Measurements from ENCODE around the gene LRRC75A.
"Not testable (repeated sequence)": the region's sequence is repeated elsewhere in the genome, so short reads cannot be mapped to it uniquely, and the experiment has no call there.

Gene LRRC75A

GRCh38 chr17:16398270-16399267, 93.4 kb downstream of the LRRC75A start:
- H3K4me3 ChIP-seq (ENCODE audit: low read length, poor library complexity, severe bottlenecking): peak overlapping the region; percentile 48
- no peaks in the 10 kb centered on the region for H3K27me3 ChIP-seq (ENCODE audit: insufficient read depth, low read length, poor library complexity, severe bottlenecking)
- no peaks in the 10 kb centered on the region for H3K79me2 ChIP-seq (ENCODE audit: insufficient read depth, low read length)
- no peak overlapping the region for H2AFZ ChIP-seq (ENCODE audit: low read length)
- H3K9me3 ChIP-seq (ENCODE audit: insufficient read depth, low read depth, low read length): no peaks in the 10 kb centered on the region
- no peaks in the 10 kb centered on the region for H3K36me3 ChIP-seq (ENCODE audit: insufficient read depth, low read length)
- no peaks in the 10 kb centered on the region for H4K20me1 ChIP-seq (ENCODE audit: insufficient read depth, low read length, poor library complexity, severe bottlenecking)
- no peaks in the 10 kb centered on the region for H3K9me2 ChIP-seq (replicated peaks; ENCODE audit: low read depth, low read length)
- peak overlapping the region; percentile 58 for H3K4me2 ChIP-seq (ENCODE audit: low read depth, low read length, poor library complexity, severe bottlenecking)
- H3F3A ChIP-seq (ENCODE audit: low read depth): no peaks in the 10 kb centered on the region
- H3K9ac ChIP-seq (ENCODE audit: low read depth, low read length, poor library complexity, severe bottlenecking): no peak overlapping the region
- no peak for TF ChIP-seq CTCF (conservative IDR thresholded peaks at IDR 0.05; ENCODE audit: low read length)
- no peak for TF ChIP-seq EZH2phosphoT487 (IDR thresholded peaks at IDR 0.05; ENCODE audit: borderline replicate concordance)
- H3K4me1 ChIP-seq (ENCODE audit: insufficient read depth, low read length, poor library complexity, severe bottlenecking): peaks cover 9% of the 10 kb centered on the region

GRCh38 chr17:16396693-16397092, 95.3 kb downstream of the LRRC75A start:
- not testable (repeated sequence) for H4K20me1 ChIP-seq (ENCODE audit: insufficient read depth, low read length, poor library complexity, severe bottlenecking); H3K4me2 ChIP-seq (ENCODE audit: low read depth, low read length, poor library complexity, severe bottlenecking); H3F3A ChIP-seq (ENCODE audit: low read depth); H3K36me3 ChIP-seq (ENCODE audit: insufficient read depth, low read length); H3K4me1 ChIP-seq (ENCODE audit: insufficient read depth, low read length, poor library complexity, severe bottlenecking); H3K9me2 ChIP-seq (replicated peaks; ENCODE audit: low read depth, low read length); H3K9ac ChIP-seq (ENCODE audit: low read depth, low read length, poor library complexity, severe bottlenecking); H3K9me3 ChIP-seq (ENCODE audit: insufficient read depth, low read depth, low read length); H3K27me3 ChIP-seq (ENCODE audit: insufficient read depth, low read length, poor library complexity, severe bottlenecking); H3K4me3 ChIP-seq (ENCODE audit: low read length, poor library complexity, severe bottlenecking); H3K79me2 ChIP-seq (ENCODE audit: insufficient read depth, low read length)
- H2AFZ ChIP-seq (ENCODE audit: low read length): 0 out of 2 replicates have a peak overlapping the region, but pooled peaks have one; percentile 64

- H3K9me3 ChIP-seq (ENCODE audit: insufficient read depth, low read depth, low read length); H3K79me2 ChIP-seq (ENCODE audit: insufficient read depth, low read length); H3K9me2 ChIP-seq (replicated peaks; ENCODE audit: low read depth, low read length); H3K4me2 ChIP-seq (ENCODE audit: low read depth, low read length, poor library complexity, severe bottlenecking); H3K36me3 ChIP-seq (ENCODE audit: insufficient read depth, low read length); H3K27me3 ChIP-seq (ENCODE audit: insufficient read depth, low read length, poor library complexity, severe bottlenecking); H3F3A ChIP-seq (ENCODE audit: low read depth); H3K4me1 ChIP-seq (ENCODE audit: insufficient read depth, low read length, poor library complexity, severe bottlenecking); H3K4me3 ChIP-seq (ENCODE audit: low read length, poor library complexity, severe bottlenecking); H4K20me1 ChIP-seq (ENCODE audit: insufficient read depth, low read length, poor library complexity, severe bottlenecking); H3K9ac ChIP-seq (ENCODE audit: low read depth, low read length, poor library complexity, severe bottlenecking): not testable (repeated sequence)
- 0 out of 2 replicates have a peak overlapping the region, but pooled peaks have one; percentile 64 for H2AFZ ChIP-seq (ENCODE audit: low read length)
Measured at GRCh38 chr17:16395887-16396286, 96.1 kb downstream of the LRRC75A start.

- not testable (repeated sequence) for H3K27me3 ChIP-seq (ENCODE audit: insufficient read depth, low read length, poor library complexity, severe bottlenecking); H3K4me2 ChIP-seq (ENCODE audit: low read depth, low read length, poor library complexity, severe bottlenecking); H2AFZ ChIP-seq (ENCODE audit: low read length); H3K9ac ChIP-seq (ENCODE audit: low read depth, low read length, poor library complexity, severe bottlenecking); H3K79me2 ChIP-seq (ENCODE audit: insufficient read depth, low read length); H3K4me3 ChIP-seq (ENCODE audit: low read length, poor library complexity, severe bottlenecking); H3K36me3 ChIP-seq (ENCODE audit: insufficient read depth, low read length); H3F3A ChIP-seq (ENCODE audit: low read depth); H4K20me1 ChIP-seq (ENCODE audit: insufficient read depth, low read length, poor library complexity, severe bottlenecking); H3K9me3 ChIP-seq (ENCODE audit: insufficient read depth, low read depth, low read length); H3K9me2 ChIP-seq (replicated peaks; ENCODE audit: low read depth, low read length); H3K4me1 ChIP-seq (ENCODE audit: insufficient read depth, low read length, poor library complexity, severe bottlenecking)
Measured at GRCh38 chr17:16392491-16392890, 99.5 kb downstream of the LRRC75A start.
